RWPE2 (cell line): Measurements from ENCODE around the gene RPL35A.
"Not testable (repeated sequence)": the region's sequence is repeated elsewhere in the genome, so short reads cannot be mapped to it uniquely, and the experiment has no call there.

Experiments used
- ATAC-seq: fragments of 200-7000 bp; cut with Tn5 transposase; 3 replicates; pipeline ENCODE4 v1.9.1; 2021; ENCODE audit warnings: low read depth
- DNase-seq: peaks from one replicate; pipeline ENCODE4 v3.0.0-alpha.2; 2020; ENCODE audit warnings: low spot score
- H3K27ac ChIP-seq: fragments of 450-650 bp; 2 replicates; pipeline ENCODE4 v1.5.1; 2017; ENCODE audit warnings: mild to moderate bottlenecking; ENCODE audit not compliant: poor library complexity, severe bottlenecking
- H3K27me3 ChIP-seq: fragments of 250-450 bp; sonication (Bioruptor Pico); 2 replicates; pipeline ENCODE4 v1.5.1; 2021; ENCODE audit warnings: mild to moderate bottlenecking, moderate library complexity; ENCODE audit not compliant: insufficient read depth, poor library complexity, severe bottlenecking
- H3K36me3 ChIP-seq: fragments of 250-450 bp; sonication (Bioruptor Pico); 2 replicates; pipeline ENCODE4 v1.5.1; 2020; ENCODE audit warnings: low read depth, mild to moderate bottlenecking, moderate library complexity
- H3K4me1 ChIP-seq: fragments of 250-450 bp; sonication (Bioruptor Pico); 2 replicates; pipeline ENCODE4 v1.5.1; 2021; ENCODE audit warnings: mild to moderate bottlenecking, moderate library complexity; ENCODE audit not compliant: insufficient read depth, poor library complexity, severe bottlenecking
- H3K4me3 ChIP-seq: fragments of 250-450 bp; sonication (Bioruptor Pico); 2 replicates; pipeline ENCODE4 v1.5.1; 2021; ENCODE audit warnings: mild to moderate bottlenecking, moderate library complexity; ENCODE audit not compliant: severe bottlenecking
- H3K9me3 ChIP-seq: fragments of 250-450 bp; sonication (Bioruptor Pico); 2 replicates; pipeline ENCODE4 v1.5.1; 2021; ENCODE audit warnings: mild to moderate bottlenecking, moderate library complexity; ENCODE audit not compliant: severe bottlenecking
- CTCF ChIP-seq: fragments of 450-650 bp; IDR thresholded peaks from one replicate; pipeline ENCODE4 v1.5.1; 2017; ENCODE audit warnings: mild to moderate bottlenecking, moderate library complexity; ENCODE audit not compliant: poor library complexity, severe bottlenecking

The RPL35A gene

GRCh38 chr3:197907196-197907595, 42.8 kb upstream of the RPL35A start:
- Histone ChIP-seq H3K4me3 (no peak overlapping the region), H3K9me3 (peaks cover 1% of the 10 kb centered on the region), H3K36me3 (no peaks in the 10 kb centered on the region), H3K27ac (no peak overlapping the region), H3K27me3 (no peaks in the 10 kb centered on the region), H3K4me1 (no peaks in the 10 kb centered on the region)
- no peak for TF ChIP-seq CTCF
- ATAC-seq = no peak
- DNase-seq = no peak

- not testable (repeated sequence) for H3K4me3 ChIP-seq, H3K4me1 ChIP-seq, H3K27ac ChIP-seq, H3K36me3 ChIP-seq, H3K27me3 ChIP-seq, DNase-seq, ATAC-seq, H3K9me3 ChIP-seq
Observed at GRCh38 chr3:197908550-197908949, 41.4 kb upstream of the RPL35A start.

GRCh38 chr3:197908957-197909701, 40.9 kb upstream of the RPL35A start:
- ATAC-seq (no peak), DNase-seq (no peak)
- Histone ChIP-seq H3K27ac (no peak overlapping the region), H3K4me1 (no peaks in the 10 kb centered on the region), H3K27me3 (no peaks in the 10 kb centered on the region), H3K9me3 (no peaks in the 10 kb centered on the region), H3K36me3 (no peaks in the 10 kb centered on the region), H3K4me3 (no peak overlapping the region)
- no peak for TF ChIP-seq CTCF

- Histone ChIP-seq H3K27me3 (no peaks in the 10 kb centered on the region), H3K4me1 (no peaks in the 10 kb centered on the region), H3K4me3 (no peak overlapping the region), H3K9me3 (no peaks in the 10 kb centered on the region), H3K27ac (no peak overlapping the region), H3K36me3 (no peaks in the 10 kb centered on the region)
- no peak for TF ChIP-seq CTCF
- DNase-seq = no peak
- no peak for ATAC-seq
Observed at GRCh38 chr3:197912741-197913476, 37.1 kb upstream of the RPL35A start.

GRCh38 chr3:197913641-197914380, 36.2 kb upstream of the RPL35A start:
- Histone ChIP-seq H3K4me1 (no peaks in the 10 kb centered on the region), H3K9me3 (no peaks in the 10 kb centered on the region), H3K4me3 (no peak overlapping the region), H3K27me3 (no peaks in the 10 kb centered on the region), H3K27ac (no peak overlapping the region), H3K36me3 (no peaks in the 10 kb centered on the region)
- ATAC-seq = no peak
- TF ChIP-seq CTCF = no peak
- DNase-seq = no peak

- not testable (repeated sequence) for H3K27ac ChIP-seq, H3K9me3 ChIP-seq, H3K36me3 ChIP-seq, ATAC-seq, H3K4me1 ChIP-seq, DNase-seq, H3K27me3 ChIP-seq, H3K4me3 ChIP-seq
Observed at GRCh38 chr3:197921429-197922275, 28.3 kb upstream of the RPL35A start.
